Measurements from ENCODE around the gene KLK5. TPM values are rescaled to one million over a fixed set of nuclear protein-coding genes. Genes with fewer than 3 reads are reported as not detected.
"Not testable (repeated sequence)": the region's sequence is repeated elsewhere in the genome, so short reads cannot be mapped to it uniquely, and the experiment has no call there.

KLK5 gene
- polyA plus RNA-seq, 1 donor from 2014 or later, result not detected

DNA sequence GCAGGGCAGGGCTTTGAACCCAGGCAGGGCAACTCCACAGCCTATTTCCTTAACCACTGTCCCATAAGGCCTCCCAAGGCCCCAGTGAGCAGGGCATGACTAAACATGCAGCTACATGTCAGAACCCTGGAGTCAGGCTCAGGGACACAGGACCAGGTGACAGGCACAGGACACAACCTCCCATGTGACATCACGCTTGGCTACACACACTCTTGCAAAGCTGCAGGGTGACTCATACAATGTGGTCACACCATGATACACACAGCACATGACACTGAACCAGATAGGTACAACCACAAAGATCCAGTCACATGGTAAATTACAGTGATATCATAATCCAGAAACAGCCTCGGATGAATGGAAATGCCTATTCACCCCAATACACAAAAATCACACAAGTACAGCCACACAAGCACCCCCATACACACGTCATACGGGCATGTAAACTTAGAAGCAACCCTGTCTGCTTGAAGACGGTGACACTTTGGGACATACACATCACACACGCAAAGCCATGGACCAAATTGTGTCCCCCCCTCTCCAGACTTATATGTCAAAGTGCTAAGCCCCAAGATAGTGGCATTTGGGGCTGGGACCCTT, 56.1 kb downstream of the KLK5 start:
- H3K36me3 ChIP-seq (ENCODE audit: insufficient read depth, low read length), result no peaks in the 10 kb centered on the region
- TF ChIP-seq RAD21 (conservative IDR thresholded peaks at IDR 0.05) (no peak), MXI1 (conservative IDR thresholded peaks at IDR 0.05; ENCODE audit: poor library complexity, severe bottlenecking) (no peak), TAF1 (IDR thresholded peaks at IDR 0.05; ENCODE audit: low read depth) (no peak), SMC3 (conservative IDR thresholded peaks at IDR 0.05; ENCODE audit: poor library complexity) (no peak), EP300 (conservative IDR thresholded peaks at IDR 0.05; ENCODE audit: poor library complexity, severe bottlenecking) (no peak), EZH2 (IDR thresholded peaks at IDR 0.05; ENCODE audit: borderline replicate concordance, insufficient read depth, low read length, poor library complexity, severe bottlenecking) (no peak), POLR2AphosphoS5 (IDR thresholded peaks at IDR 0.05) (no peak)
- TF ChIP-seq, protein P1, sequence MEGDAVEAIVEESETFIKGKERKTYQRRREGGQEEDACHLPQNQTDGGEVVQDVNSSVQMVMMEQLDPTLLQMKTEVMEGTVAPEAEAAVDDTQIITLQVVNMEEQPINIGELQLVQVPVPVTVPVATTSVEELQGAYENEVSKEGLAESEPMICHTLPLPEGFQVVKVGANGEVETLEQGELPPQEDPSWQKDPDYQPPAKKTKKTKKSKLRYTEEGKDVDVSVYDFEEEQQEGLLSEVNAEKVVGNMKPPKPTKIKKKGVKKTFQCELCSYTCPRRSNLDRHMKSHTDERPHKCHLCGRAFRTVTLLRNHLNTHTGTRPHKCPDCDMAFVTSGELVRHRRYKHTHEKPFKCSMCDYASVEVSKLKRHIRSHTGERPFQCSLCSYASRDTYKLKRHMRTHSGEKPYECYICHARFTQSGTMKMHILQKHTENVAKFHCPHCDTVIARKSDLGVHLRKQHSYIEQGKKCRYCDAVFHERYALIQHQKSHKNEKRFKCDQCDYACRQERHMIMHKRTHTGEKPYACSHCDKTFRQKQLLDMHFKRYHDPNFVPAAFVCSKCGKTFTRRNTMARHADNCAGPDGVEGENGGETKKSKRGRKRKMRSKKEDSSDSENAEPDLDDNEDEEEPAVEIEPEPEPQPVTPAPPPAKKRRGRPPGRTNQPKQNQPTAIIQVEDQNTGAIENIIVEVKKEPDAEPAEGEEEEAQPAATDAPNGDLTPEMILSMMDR (IDR thresholded peaks at IDR 0.05; ENCODE audit: poor library complexity, severe bottlenecking), result no peak
- TF ChIP-seq, protein P2, sequence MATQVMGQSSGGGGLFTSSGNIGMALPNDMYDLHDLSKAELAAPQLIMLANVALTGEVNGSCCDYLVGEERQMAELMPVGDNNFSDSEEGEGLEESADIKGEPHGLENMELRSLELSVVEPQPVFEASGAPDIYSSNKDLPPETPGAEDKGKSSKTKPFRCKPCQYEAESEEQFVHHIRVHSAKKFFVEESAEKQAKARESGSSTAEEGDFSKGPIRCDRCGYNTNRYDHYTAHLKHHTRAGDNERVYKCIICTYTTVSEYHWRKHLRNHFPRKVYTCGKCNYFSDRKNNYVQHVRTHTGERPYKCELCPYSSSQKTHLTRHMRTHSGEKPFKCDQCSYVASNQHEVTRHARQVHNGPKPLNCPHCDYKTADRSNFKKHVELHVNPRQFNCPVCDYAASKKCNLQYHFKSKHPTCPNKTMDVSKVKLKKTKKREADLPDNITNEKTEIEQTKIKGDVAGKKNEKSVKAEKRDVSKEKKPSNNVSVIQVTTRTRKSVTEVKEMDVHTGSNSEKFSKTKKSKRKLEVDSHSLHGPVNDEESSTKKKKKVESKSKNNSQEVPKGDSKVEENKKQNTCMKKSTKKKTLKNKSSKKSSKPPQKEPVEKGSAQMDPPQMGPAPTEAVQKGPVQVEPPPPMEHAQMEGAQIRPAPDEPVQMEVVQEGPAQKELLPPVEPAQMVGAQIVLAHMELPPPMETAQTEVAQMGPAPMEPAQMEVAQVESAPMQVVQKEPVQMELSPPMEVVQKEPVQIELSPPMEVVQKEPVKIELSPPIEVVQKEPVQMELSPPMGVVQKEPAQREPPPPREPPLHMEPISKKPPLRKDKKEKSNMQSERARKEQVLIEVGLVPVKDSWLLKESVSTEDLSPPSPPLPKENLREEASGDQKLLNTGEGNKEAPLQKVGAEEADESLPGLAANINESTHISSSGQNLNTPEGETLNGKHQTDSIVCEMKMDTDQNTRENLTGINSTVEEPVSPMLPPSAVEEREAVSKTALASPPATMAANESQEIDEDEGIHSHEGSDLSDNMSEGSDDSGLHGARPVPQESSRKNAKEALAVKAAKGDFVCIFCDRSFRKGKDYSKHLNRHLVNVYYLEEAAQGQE (IDR thresholded peaks at IDR 0.05; ENCODE audit: borderline replicate concordance), result no peak
- H3K27ac ChIP-seq (ENCODE audit: low read length), result no peak overlapping the region
- no peak overlapping the region for H3K9ac ChIP-seq (ENCODE audit: low read length)
- no peaks in the 10 kb centered on the region for H3K9me2 ChIP-seq (ENCODE audit: insufficient read depth, low read length)
- H2AFZ ChIP-seq (ENCODE audit: low read depth, low read length), result no peak overlapping the region
- H3K79me2 ChIP-seq (replicated peaks; ENCODE audit: insufficient read depth, low read length), result no peaks in the 10 kb centered on the region
- H3K4me2 ChIP-seq (ENCODE audit: low read length), result no peak overlapping the region
- H3K27me3 ChIP-seq (ENCODE audit: insufficient read depth, low read depth, low read length), result no peaks in the 10 kb centered on the region
- no peaks in the 10 kb centered on the region for H3K9me3 ChIP-seq (ENCODE audit: low read length)
- H3K4me3 ChIP-seq (ENCODE audit: low read length), result no peak overlapping the region
- no peaks in the 10 kb centered on the region for H3F3A ChIP-seq (ENCODE audit: insufficient read depth, low read length, poor library complexity, severe bottlenecking)
- H4K20me1 ChIP-seq (ENCODE audit: insufficient read depth), result no peaks in the 10 kb centered on the region

DNA sequence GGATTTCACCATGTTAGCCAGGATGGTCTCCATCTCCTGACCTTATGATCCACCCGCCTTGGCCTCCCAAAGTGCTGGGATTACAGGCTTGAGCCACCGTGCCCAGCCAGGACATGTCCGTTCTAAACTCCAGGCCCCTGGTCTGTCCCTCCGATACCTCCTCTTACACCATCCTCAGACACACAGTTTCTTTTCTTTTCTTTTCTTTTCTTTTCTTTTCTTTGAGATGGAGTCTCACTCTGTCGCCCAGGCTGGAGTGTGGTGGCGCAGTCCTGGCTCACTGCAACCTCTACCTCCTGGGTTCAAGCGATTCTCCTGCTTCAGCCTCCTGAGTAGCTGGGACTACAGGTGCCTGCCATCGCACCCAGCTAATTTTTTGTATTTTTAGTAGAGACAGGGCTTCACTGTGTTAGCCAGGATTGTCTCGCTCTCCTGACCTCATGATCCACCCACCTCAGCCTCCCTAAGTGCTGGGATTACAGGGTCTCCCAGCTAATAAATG, 56.7 kb downstream of the KLK5 start:
- not testable (repeated sequence) for H3K9me3 ChIP-seq (ENCODE audit: low read length); H2AFZ ChIP-seq (ENCODE audit: low read depth, low read length); H3K4me2 ChIP-seq (ENCODE audit: low read length); H3K27me3 ChIP-seq (ENCODE audit: insufficient read depth, low read depth, low read length); H3K36me3 ChIP-seq (ENCODE audit: insufficient read depth, low read length); H4K20me1 ChIP-seq (ENCODE audit: insufficient read depth); H3K79me2 ChIP-seq (replicated peaks; ENCODE audit: insufficient read depth, low read length); H3K9ac ChIP-seq (ENCODE audit: low read length); H3F3A ChIP-seq (ENCODE audit: insufficient read depth, low read length, poor library complexity, severe bottlenecking); H3K27ac ChIP-seq (ENCODE audit: low read length); H3K4me3 ChIP-seq (ENCODE audit: low read length); H3K9me2 ChIP-seq (ENCODE audit: insufficient read depth, low read length)

Data from neural cell (in vitro differentiated cells).